ENCODE measurements around the gene SMAD9. TPM values are rescaled to one million over a fixed set of nuclear protein-coding genes. Genes with fewer than 3 reads are reported as not detected.

SMAD9 gene
- total and polyA plus RNA-seq, 9 of the 15 experiments (the other 6 are each of a cell fraction or from before 2014, with no cell fraction given): 0.02 to 0.08 (median 0.03) TPM; not detected in 4

DNA sequence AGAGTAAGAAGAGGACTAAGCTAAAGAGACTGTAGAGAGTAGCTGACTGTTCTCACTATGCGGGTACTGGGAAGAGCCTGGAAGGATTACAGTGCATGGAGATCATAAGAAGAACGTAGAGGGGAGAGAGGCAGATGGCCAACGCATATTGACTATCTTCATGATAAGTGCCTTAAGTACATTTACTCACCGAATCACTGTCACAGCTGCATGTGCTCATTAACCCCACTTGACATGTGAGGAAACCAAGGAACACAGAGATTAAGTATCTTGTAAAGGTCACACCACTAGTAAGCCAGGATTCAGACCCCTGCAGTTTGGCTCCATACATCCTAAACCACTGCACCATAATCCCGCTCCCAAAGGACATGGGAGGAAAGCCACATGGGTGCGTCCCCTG, 34.1 kb downstream of the SMAD9 start:
- CTCF ChIA-PET (ENCODE audit: low intra/inter-chr PET ratio): no interaction called here
- FAIRE-seq: no peak

DNA sequence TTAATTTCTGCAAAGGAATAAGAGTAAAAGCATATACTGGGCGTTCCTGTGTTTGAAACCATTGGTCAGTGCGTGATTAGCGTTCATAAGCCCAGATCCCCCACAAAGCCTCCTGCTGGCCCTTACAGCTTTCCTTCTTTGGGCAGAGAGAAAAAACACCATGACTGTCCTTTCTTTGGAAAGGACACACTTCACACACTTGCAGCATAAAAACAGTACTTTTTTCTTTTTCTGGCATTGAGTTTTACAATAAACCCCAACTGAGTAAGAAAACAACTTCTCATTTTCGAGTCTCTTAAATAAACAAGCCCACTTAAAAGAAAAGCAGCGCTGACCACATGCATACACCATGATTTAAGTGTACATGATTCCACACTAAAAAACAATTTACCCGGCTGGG, 35.8 kb downstream of the SMAD9 start:
- Histone ChIP-seq H3K9me1 (ENCODE audit: control insufficient read depth, insufficient read depth, low read length) (no peaks in the 10 kb centered on the region), H3K4me3 (no peak overlapping the region), H3K4me1 (replicated peaks in 1 of 2; ENCODE audit: control insufficient read depth in 2 of 2, insufficient read depth in 2 of 2, low read length in 2 of 2) (no peaks in the 10 kb centered on the region; a peak in 1 of 5 replicates), H3K27ac (ENCODE audit: extremely low read depth, low read depth, low read length) (no peak overlapping the region), H2AFZ (ENCODE audit: low read depth, low read length) (no peak overlapping the region), H3K4me2 (ENCODE audit: insufficient read depth, low read length) (no peak overlapping the region), H4K20me1 (replicated peaks; ENCODE audit: control insufficient read depth, insufficient read depth, low read length) (no peaks in the 10 kb centered on the region), H3K27me3 (ENCODE audit: control insufficient read depth in 2 of 2, insufficient read depth in 2 of 2, low read length in 2 of 2) (peaks cover 7 to 26% of the 10 kb centered on the region in 2 experiments; a peak in 3 of 5 replicates), H3K36me3 (ENCODE audit: control insufficient read depth, insufficient read depth, low read length) (no peaks in the 10 kb centered on the region), H3K9me3 (replicated peaks; ENCODE audit: control insufficient read depth, insufficient read depth, low read depth, low read length) (no peaks in the 10 kb centered on the region), H3K9ac (ENCODE audit: insufficient read depth in 1 of 2, low read depth in 2 of 2, low read length in 2 of 2) (no peak overlapping the region), H3K79me2 (ENCODE audit: control insufficient read depth, insufficient read depth, low read length) (no peaks in the 10 kb centered on the region)
- DNase-seq (ENCODE audit: extremely low read depth in 1 of 4, low spot score in 3 of 4) (no peak), ATAC-seq (no peak), FAIRE-seq (no peak)
- ChIA-PET POLR2A (no interaction called here), CTCF (ENCODE audit: low intra/inter-chr PET ratio) (no interaction called here)
- BruUV-seq (replicated peaks): no TSS peak
- WGBS (ENCODE audit: insufficient coverage, low coverage, missing lambda C conversion rate): 0% methylated on average over 6 of the region's 6 CpGs
- in situ Hi-C loops (cut with MboI): no loop called here
- intact Hi-C loops (cut with micrococcal nuclease): no loop called here
- TF ChIP-seq, protein P1, sequence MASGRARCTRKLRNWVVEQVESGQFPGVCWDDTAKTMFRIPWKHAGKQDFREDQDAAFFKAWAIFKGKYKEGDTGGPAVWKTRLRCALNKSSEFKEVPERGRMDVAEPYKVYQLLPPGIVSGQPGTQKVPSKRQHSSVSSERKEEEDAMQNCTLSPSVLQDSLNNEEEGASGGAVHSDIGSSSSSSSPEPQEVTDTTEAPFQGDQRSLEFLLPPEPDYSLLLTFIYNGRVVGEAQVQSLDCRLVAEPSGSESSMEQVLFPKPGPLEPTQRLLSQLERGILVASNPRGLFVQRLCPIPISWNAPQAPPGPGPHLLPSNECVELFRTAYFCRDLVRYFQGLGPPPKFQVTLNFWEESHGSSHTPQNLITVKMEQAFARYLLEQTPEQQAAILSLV (tag; IDR thresholded peaks at IDR 0.05): no peak
- TF ChIP-seq JUN (IDR thresholded peaks at IDR 0.05; ENCODE audit: borderline replicate concordance, low read depth, low read length) (no peak), JUN (CRISPR knock-in tag; IDR thresholded peaks at IDR 0.05; ENCODE audit: borderline replicate concordance) (no peak), ZBED1 (IDR thresholded peaks at IDR 0.05) (no peak), FOXK2 (conservative IDR thresholded peaks at IDR 0.05 in 1 of 2, IDR thresholded peaks at IDR 0.05 in 1 of 2; ENCODE audit: low read depth in 2 of 2) (no peak)
- TF ChIP-seq, protein P2, sequence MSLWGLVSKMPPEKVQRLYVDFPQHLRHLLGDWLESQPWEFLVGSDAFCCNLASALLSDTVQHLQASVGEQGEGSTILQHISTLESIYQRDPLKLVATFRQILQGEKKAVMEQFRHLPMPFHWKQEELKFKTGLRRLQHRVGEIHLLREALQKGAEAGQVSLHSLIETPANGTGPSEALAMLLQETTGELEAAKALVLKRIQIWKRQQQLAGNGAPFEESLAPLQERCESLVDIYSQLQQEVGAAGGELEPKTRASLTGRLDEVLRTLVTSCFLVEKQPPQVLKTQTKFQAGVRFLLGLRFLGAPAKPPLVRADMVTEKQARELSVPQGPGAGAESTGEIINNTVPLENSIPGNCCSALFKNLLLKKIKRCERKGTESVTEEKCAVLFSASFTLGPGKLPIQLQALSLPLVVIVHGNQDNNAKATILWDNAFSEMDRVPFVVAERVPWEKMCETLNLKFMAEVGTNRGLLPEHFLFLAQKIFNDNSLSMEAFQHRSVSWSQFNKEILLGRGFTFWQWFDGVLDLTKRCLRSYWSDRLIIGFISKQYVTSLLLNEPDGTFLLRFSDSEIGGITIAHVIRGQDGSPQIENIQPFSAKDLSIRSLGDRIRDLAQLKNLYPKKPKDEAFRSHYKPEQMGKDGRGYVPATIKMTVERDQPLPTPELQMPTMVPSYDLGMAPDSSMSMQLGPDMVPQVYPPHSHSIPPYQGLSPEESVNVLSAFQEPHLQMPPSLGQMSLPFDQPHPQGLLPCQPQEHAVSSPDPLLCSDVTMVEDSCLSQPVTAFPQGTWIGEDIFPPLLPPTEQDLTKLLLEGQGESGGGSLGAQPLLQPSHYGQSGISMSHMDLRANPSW (CRISPR knock-in tag; IDR thresholded peaks at IDR 0.05): no peak

More for the DNA sequence above, 34.1 kb downstream of the SMAD9 start:
- BruUV-seq (replicated peaks): no TSS peak
- no peaks in the 10 kb centered on the region for H3K9me3 ChIP-seq (replicated peaks; ENCODE audit: control insufficient read depth, insufficient read depth, low read depth, low read length)
- no peak overlapping the region for H3K4me2 ChIP-seq (ENCODE audit: insufficient read depth, low read length)
- in situ Hi-C loops (cut with MboI) (no loop called here), intact Hi-C loops (cut with micrococcal nuclease) (no loop called here)
- POLR2A ChIA-PET: no interaction called here
- H3K27me3 ChIP-seq (ENCODE audit: control insufficient read depth in 2 of 2, insufficient read depth in 2 of 2, low read length in 2 of 2): peaks cover 3 to 18% of the 10 kb centered on the region in 2 experiments; a peak in 3 of 5 replicates
- no peak overlapping the region for H3K27ac ChIP-seq (ENCODE audit: extremely low read depth, low read depth, low read length)
- H3K79me2 ChIP-seq (ENCODE audit: control insufficient read depth, insufficient read depth, low read length): no peaks in the 10 kb centered on the region
- no peak overlapping the region for H3K4me3 ChIP-seq
- TF ChIP-seq ZNF174 (CRISPR knock-in tag; IDR thresholded peaks at IDR 0.05) (no peak), CBX5 (IDR thresholded peaks at IDR 0.05; ENCODE audit: borderline replicate concordance, low read depth) (no peak)
- TF ChIP-seq, protein P3, sequence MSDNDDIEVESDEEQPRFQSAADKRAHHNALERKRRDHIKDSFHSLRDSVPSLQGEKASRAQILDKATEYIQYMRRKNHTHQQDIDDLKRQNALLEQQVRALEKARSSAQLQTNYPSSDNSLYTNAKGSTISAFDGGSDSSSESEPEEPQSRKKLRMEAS (CRISPR knock-in tag; IDR thresholded peaks at IDR 0.05): no peak
- TF ChIP-seq, protein P4, sequence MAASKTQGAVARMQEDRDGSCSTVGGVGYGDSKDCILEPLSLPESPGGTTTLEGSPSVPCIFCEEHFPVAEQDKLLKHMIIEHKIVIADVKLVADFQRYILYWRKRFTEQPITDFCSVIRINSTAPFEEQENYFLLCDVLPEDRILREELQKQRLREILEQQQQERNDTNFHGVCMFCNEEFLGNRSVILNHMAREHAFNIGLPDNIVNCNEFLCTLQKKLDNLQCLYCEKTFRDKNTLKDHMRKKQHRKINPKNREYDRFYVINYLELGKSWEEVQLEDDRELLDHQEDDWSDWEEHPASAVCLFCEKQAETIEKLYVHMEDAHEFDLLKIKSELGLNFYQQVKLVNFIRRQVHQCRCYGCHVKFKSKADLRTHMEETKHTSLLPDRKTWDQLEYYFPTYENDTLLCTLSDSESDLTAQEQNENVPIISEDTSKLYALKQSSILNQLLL (CRISPR knock-in tag; IDR thresholded peaks at IDR 0.05; ENCODE audit: borderline replicate concordance): no peak
- 0% methylated on average over 6 of the region's 6 CpGs for WGBS (ENCODE audit: insufficient coverage, low coverage, missing lambda C conversion rate)
- DNase-seq (ENCODE audit: extremely low read depth in 1 of 4, low spot score in 3 of 4) (no peak), ATAC-seq (no peak)
- H3K36me3 ChIP-seq (ENCODE audit: control insufficient read depth, insufficient read depth, low read length): no peaks in the 10 kb centered on the region
- H3K9ac ChIP-seq (ENCODE audit: insufficient read depth in 1 of 2, low read depth in 2 of 2, low read length in 2 of 2): no peak overlapping the region
- H2AFZ ChIP-seq (ENCODE audit: low read depth, low read length): no peak overlapping the region
- no peaks in the 10 kb centered on the region for H3K9me1 ChIP-seq (ENCODE audit: control insufficient read depth, insufficient read depth, low read length)
- H3K4me1 ChIP-seq (replicated peaks in 1 of 2; ENCODE audit: control insufficient read depth in 2 of 2, insufficient read depth in 2 of 2, low read length in 2 of 2): no peaks in the 10 kb centered on the region
- H4K20me1 ChIP-seq (replicated peaks; ENCODE audit: control insufficient read depth, insufficient read depth, low read length): no peaks in the 10 kb centered on the region

All from K562 (cell line).